HepG2 (cell line): ENCODE results near the gene MYEOV. TPM values are rescaled to one million over a fixed set of nuclear protein-coding genes. Genes with fewer than 3 reads are reported as not detected.

Source experiments
- AKNA ChIP-seq: sonication (generic); formaldehyde crosslinking; IDR thresholded peaks from 2 replicates; pipeline ENCODE4 v1.4.0; 2020; ENCODE audit warnings: missing genetic modification reagents, borderline replicate concordance
- ATF4 ChIP-seq, 2 experiments: fragments of 450-650 bp in 1 of 2; sonication (generic) in 1 of 2; formaldehyde crosslinking; IDR thresholded peaks; 2 replicates each; pipeline versions ENCODE4 v1.5.0 to v1.8.0; 2020 to 2022; ENCODE audit warnings: mild to moderate bottlenecking in 1 of 2, missing genetic modification reagents in 1 of 2
- BHLHE40 ChIP-seq: IDR thresholded peaks from 2 replicates; pipeline ENCODE4 v1.6.1; 2011; ENCODE audit warnings: low read length, improper control_type of control experiment
- CC2D1A ChIP-seq: sonication (generic); formaldehyde crosslinking; IDR thresholded peaks from 2 replicates; pipeline ENCODE4 v1.8.1; 2023; ENCODE audit warnings: mild to moderate bottlenecking, missing genetic modification reagents
- CREB3 ChIP-seq: sonication (generic); formaldehyde crosslinking; IDR thresholded peaks from 2 replicates; pipeline ENCODE4 v1.5.0; 2020; ENCODE audit warnings: missing genetic modification reagents
- ETV6 ChIP-seq: sonication (generic); formaldehyde crosslinking; conservative IDR thresholded peaks from 2 replicates; pipeline ENCODE4 v1.4.0; 2020; ENCODE audit warnings: missing genetic modification reagents
- FOSL2 ChIP-seq: sonication (generic); formaldehyde crosslinking; IDR thresholded peaks from 2 replicates; pipeline ENCODE4 v1.4.0; 2020; ENCODE audit warnings: missing genetic modification reagents
- GABPB1 ChIP-seq: IDR thresholded peaks from 2 replicates; pipeline ENCODE4 v1.6.1; 2016; ENCODE audit warnings: mild to moderate bottlenecking, missing genetic modification reagents, moderate library complexity, missing compliant biosample characterization
- HNF1B ChIP-seq: sonication (generic); formaldehyde crosslinking; IDR thresholded peaks from 2 replicates; pipeline ENCODE4 v1.5.1; 2020; ENCODE audit warnings: mild to moderate bottlenecking, moderate library complexity, missing genetic modification reagents
- ISL2 ChIP-seq: sonication (generic); formaldehyde crosslinking; IDR thresholded peaks from 2 replicates; pipeline ENCODE4 v1.5.0; 2020; ENCODE audit warnings: missing genetic modification reagents
- NCOA5 ChIP-seq: sonication (generic); formaldehyde crosslinking; IDR thresholded peaks from 2 replicates; pipeline ENCODE4 v1.4.0; 2020; ENCODE audit warnings: missing genetic modification reagents
- NFIB ChIP-seq: sonication (generic); formaldehyde crosslinking; IDR thresholded peaks from 2 replicates; pipeline ENCODE4 v1.9.0; 2021; ENCODE audit warnings: missing genetic modification reagents, mild to moderate bottlenecking, borderline replicate concordance
- RBM22 ChIP-seq: fragments of 200-400 bp; formaldehyde crosslinking; optimal IDR thresholded peaks from 2 replicates; pipeline ENCODE3; 2017; ENCODE audit warnings: mild to moderate bottlenecking, low read length, moderate library complexity
- SOX5 ChIP-seq: IDR thresholded peaks from 2 replicates; pipeline ENCODE4 v1.6.1; 2016; ENCODE audit warnings: borderline replicate concordance
- TAF1 ChIP-seq: sonication (generic); formaldehyde crosslinking; IDR thresholded peaks from 2 replicates; pipeline ENCODE4 v1.4.0; 2020; ENCODE audit warnings: missing genetic modification reagents
- ZBTB25 ChIP-seq: IDR thresholded peaks from 2 replicates; pipeline ENCODE4 v1.6.1; 2018; ENCODE audit warnings: missing genetic modification reagents
- ZNF224 ChIP-seq: sonication (generic); formaldehyde crosslinking; IDR thresholded peaks from 2 replicates; pipeline ENCODE4 v1.5.0; 2020; ENCODE audit warnings: mild to moderate bottlenecking, missing genetic modification reagents
- ZNF263 ChIP-seq: sonication (generic); formaldehyde crosslinking; IDR thresholded peaks from 2 replicates; pipeline ENCODE4 v1.4.0; 2020; ENCODE audit warnings: missing genetic modification reagents
- ZNF607 ChIP-seq: sonication (generic); formaldehyde crosslinking; IDR thresholded peaks from 2 replicates; pipeline ENCODE4 v1.5.1; 2020; ENCODE audit warnings: missing genetic modification reagents, mild to moderate bottlenecking, borderline replicate concordance
- ZNF879 ChIP-seq: sonication (generic); formaldehyde crosslinking; IDR thresholded peaks from 2 replicates; pipeline ENCODE4 v1.8.1; 2023; ENCODE audit warnings: missing genetic modification reagents
- ZSCAN9 ChIP-seq: IDR thresholded peaks from 2 replicates; pipeline ENCODE4 v1.6.1; 2016; ENCODE audit warnings: borderline replicate concordance
- polyA plus RNA-seq, 8 experiments: library from polyadenylated mRNA; depleted of rRNA in 3 of 8; stranded (reverse) in 7 of 8; unstranded in 1 of 8; fragments of >200 nt; fragmentation: Illumina TruSeq in 4 of 8; extraction: Trizol in 4 of 8; gene quantifications; 2 replicates each; pipeline versions ENCODE4 v1.2.1 to v1.2.3, GENCODE V29; 2011 to 2016; ENCODE audit warnings: low read depth in 4 of 8, missing spikeins in 1 of 8, mixed read lengths in 1 of 8; ENCODE audit not compliant: insufficient read depth in 1 of 8
- total RNA-seq, 5 experiments: library from RNA; depleted of rRNA; stranded (reverse); fragments of >200 nt; fragmentation: Illumina TruSeq; extraction: Trizol; gene quantifications; 2 replicates each; pipeline ENCODE4 v1.2.3, GENCODE V29; 2016; ENCODE audit warnings: low read depth in 1 of 5

MYEOV gene
- total and polyA plus RNA-seq, 2 of the 13 experiments (the other 11 are each of a cell fraction or from before 2014, with no cell fraction given): 0.33 to 1.8 TPM

- TF ChIP-seq ATF4 (CRISPR knock-in tag; IDR thresholded peaks at IDR 0.05) (no peak), ZNF607 (CRISPR knock-in tag) (no peak), NFIB (CRISPR knock-in tag) (no peak), ETV6 (CRISPR knock-in tag) (no peak), ZNF879 (CRISPR knock-in tag) (no peak), SOX5 (CRISPR knock-in tag) (peak; percentile 32; the same call in 1 of the 2 replicates), GABPB1 (CRISPR knock-in tag) (peak; percentile 47; the same call in 1 of the 2 replicates), RBM22 (no peak), ZNF224 (CRISPR knock-in tag) (no peak), FOSL2 (peak; percentile 93), ZBTB25 (CRISPR knock-in tag) (no peak), BHLHE40 (no peak), CREB3 (no peak), HNF1B (CRISPR knock-in tag) (no peak), AKNA (no peak), ZNF263 (no peak), CC2D1A (no peak), TAF1 (CRISPR knock-in tag) (no peak), ZSCAN9 (CRISPR knock-in tag) (peak; percentile 23; the same call in 1 of the 2 replicates), ISL2 (CRISPR knock-in tag) (no peak), NCOA5 (CRISPR knock-in tag) (no peak)
These were observed 3.2 kb downstream of the MYEOV start (continued) for GRCh38 chr11:69296890-69297786.
